GM21576 (cell line): ENCODE measurements around the gene SHISA6.

Source experiments
- ATAC-seq: cut with Tn5 transposase; IDR thresholded peaks from one replicate; pipeline ENCODE4 v1.9.1; 2021; ENCODE audit warnings: mild to moderate bottlenecking, moderate library complexity; ENCODE audit not compliant: unreplicated experiment

The SHISA6 gene

GRCh38 chr17:11430751-11431150 is 189.7 kb downstream of the SHISA6 start:
- ATAC-seq, result no peak

- ATAC-seq, result no peak
Measured at GRCh38 chr17:11438673-11439072, 197.7 kb downstream of the SHISA6 start.

- no peak for ATAC-seq
Measured at GRCh38 chr17:11441004-11441403, 200.0 kb downstream of the SHISA6 start.

- no peak for ATAC-seq
Measured at GRCh38 chr17:11446316-11446715, 205.3 kb downstream of the SHISA6 start.

GRCh38 chr17:11454096-11454495 is 213.1 kb downstream of the SHISA6 start:
- ATAC-seq, result no peak

GRCh38 chr17:11458279-11458678 is 217.3 kb downstream of the SHISA6 start:
- ATAC-seq, result no peak

- no peak for ATAC-seq
Measured at GRCh38 chr17:11459861-11460331, 218.9 kb downstream of the SHISA6 start.

- ATAC-seq, result no peak
Measured at GRCh38 chr17:11461993-11462548, 221.1 kb downstream of the SHISA6 start.

GRCh38 chr17:11467639-11468038 is 226.6 kb downstream of the SHISA6 start:
- no peak for ATAC-seq

GRCh38 chr17:11485336-11486100 is 244.5 kb downstream of the SHISA6 start:
- ATAC-seq, result no peak

- ATAC-seq, result no peak
Measured at GRCh38 chr17:11486101-11486867, 245.3 kb downstream of the SHISA6 start.

GRCh38 chr17:11486868-11487310 is 245.9 kb downstream of the SHISA6 start:
- ATAC-seq, result no peak

GRCh38 chr17:11487469-11487868 is 246.5 kb downstream of the SHISA6 start:
- ATAC-seq, result no peak

- ATAC-seq, result no peak
Measured at GRCh38 chr17:11488407-11488806, 247.4 kb downstream of the SHISA6 start.

GRCh38 chr17:11490171-11490755 is 249.2 kb downstream of the SHISA6 start:
- ATAC-seq, result no peak

GRCh38 chr17:11492511-11492910 is 251.5 kb downstream of the SHISA6 start:
- no peak for ATAC-seq

- no peak for ATAC-seq
Measured at GRCh38 chr17:11493936-11494335, 252.9 kb downstream of the SHISA6 start.

- no peak for ATAC-seq
Measured at GRCh38 chr17:11495613-11496012, 254.6 kb downstream of the SHISA6 start.

- no peak for ATAC-seq
Measured at GRCh38 chr17:11499881-11500280, 258.9 kb downstream of the SHISA6 start.

GRCh38 chr17:11503308-11504035 is 262.5 kb downstream of the SHISA6 start:
- ATAC-seq, result no peak

- ATAC-seq, result no peak
Measured at GRCh38 chr17:11506635-11507034, 265.6 kb downstream of the SHISA6 start.
